ENCODE data around the gene CDH13.

Gene CDH13

GRCh38 chr16:83390759-83391158, 764.0 kb downstream of the CDH13 start:
- TF ChIP-seq ZFP3 (CRISPR knock-in tag; IDR thresholded peaks at IDR 0.05), result no peak
- TF ChIP-seq ESRRG (CRISPR knock-in tag; IDR thresholded peaks at IDR 0.05), result no peak
- TF ChIP-seq ZNF8 (CRISPR knock-in tag; IDR thresholded peaks at IDR 0.05), result no peak
- no peak for TF ChIP-seq SNAI2 (CRISPR knock-in tag; IDR thresholded peaks at IDR 0.05)
- TF ChIP-seq RARB (CRISPR knock-in tag; IDR thresholded peaks at IDR 0.05), result no peak
- TF ChIP-seq ZFP30 (CRISPR knock-in tag; IDR thresholded peaks at IDR 0.05), result no peak
- TF ChIP-seq BACH2 (CRISPR knock-in tag; IDR thresholded peaks at IDR 0.05; ENCODE audit: borderline replicate concordance), result no peak
- TF ChIP-seq TCF4 (CRISPR knock-in tag; IDR thresholded peaks at IDR 0.05; ENCODE audit: borderline replicate concordance), result no peak
- TF ChIP-seq TSHZ2 (CRISPR knock-in tag; IDR thresholded peaks at IDR 0.05), result no peak
- TF ChIP-seq ISL1 (CRISPR knock-in tag; IDR thresholded peaks at IDR 0.05), result no peak
- no peak for TF ChIP-seq CREB5 (CRISPR knock-in tag; IDR thresholded peaks at IDR 0.05; ENCODE audit: low read depth)
- TF ChIP-seq CSDC2 (CRISPR knock-in tag; IDR thresholded peaks at IDR 0.05), result no peak
- no peak for TF ChIP-seq POU6F1 (CRISPR knock-in tag; IDR thresholded peaks at IDR 0.05; ENCODE audit: borderline replicate concordance, low read depth)
- no peak for TF ChIP-seq TOX (CRISPR knock-in tag; IDR thresholded peaks at IDR 0.05; ENCODE audit: borderline replicate concordance)
- TF ChIP-seq ARNTL (CRISPR knock-in tag; IDR thresholded peaks at IDR 0.05; ENCODE audit: borderline replicate concordance, low read depth), result no peak
- no peak for TF ChIP-seq ZNF565 (CRISPR knock-in tag; conservative IDR thresholded peaks at IDR 0.05; ENCODE audit: low read depth)
- no peak for TF ChIP-seq PPARA (CRISPR knock-in tag; IDR thresholded peaks at IDR 0.05; ENCODE audit: borderline replicate concordance)
- peak; percentile 85 for ATAC-seq

GRCh38 chr16:83392743-83393142, 766.0 kb downstream of the CDH13 start:
- peak; percentile 13; the same call in 2 of the 3 replicates for ATAC-seq
- no peak for TF ChIP-seq ZFP30 (CRISPR knock-in tag; IDR thresholded peaks at IDR 0.05)
- TF ChIP-seq POU6F1 (CRISPR knock-in tag; IDR thresholded peaks at IDR 0.05; ENCODE audit: borderline replicate concordance, low read depth), result no peak
- no peak for TF ChIP-seq SNAI2 (CRISPR knock-in tag; IDR thresholded peaks at IDR 0.05)
- no peak for TF ChIP-seq ZC3H10 (CRISPR knock-in tag; IDR thresholded peaks at IDR 0.05)
- TF ChIP-seq PPARA (CRISPR knock-in tag; IDR thresholded peaks at IDR 0.05; ENCODE audit: borderline replicate concordance), result no peak
- no peak for TF ChIP-seq PATZ1 (CRISPR knock-in tag; IDR thresholded peaks at IDR 0.05; ENCODE audit: borderline replicate concordance)
- no peak for TF ChIP-seq OSR1 (CRISPR knock-in tag; IDR thresholded peaks at IDR 0.05)
- TF ChIP-seq BACH2 (CRISPR knock-in tag; IDR thresholded peaks at IDR 0.05; ENCODE audit: borderline replicate concordance), result no peak
- TF ChIP-seq ARNTL (CRISPR knock-in tag; IDR thresholded peaks at IDR 0.05; ENCODE audit: borderline replicate concordance, low read depth), result no peak
- TF ChIP-seq GLIS3 (CRISPR knock-in tag; IDR thresholded peaks at IDR 0.05), result no peak
- TF ChIP-seq ESRRG (CRISPR knock-in tag; IDR thresholded peaks at IDR 0.05), result no peak
- no peak for TF ChIP-seq TSHZ2 (CRISPR knock-in tag; IDR thresholded peaks at IDR 0.05)
- no peak for TF ChIP-seq TOX (CRISPR knock-in tag; IDR thresholded peaks at IDR 0.05; ENCODE audit: borderline replicate concordance)
- TF ChIP-seq RARB (CRISPR knock-in tag; IDR thresholded peaks at IDR 0.05), result no peak
- TF ChIP-seq CSRNP3 (CRISPR knock-in tag; IDR thresholded peaks at IDR 0.05), result no peak
- TF ChIP-seq ZFP3 (CRISPR knock-in tag; IDR thresholded peaks at IDR 0.05), result no peak
- TF ChIP-seq ZNF565 (CRISPR knock-in tag; conservative IDR thresholded peaks at IDR 0.05; ENCODE audit: low read depth), result no peak
- no peak for TF ChIP-seq TCF4 (CRISPR knock-in tag; IDR thresholded peaks at IDR 0.05; ENCODE audit: borderline replicate concordance)
- no peak for TF ChIP-seq ZNF8 (CRISPR knock-in tag; IDR thresholded peaks at IDR 0.05)
- TF ChIP-seq CSDC2 (CRISPR knock-in tag; IDR thresholded peaks at IDR 0.05), result no peak

All from SK-N-SH treated with all-trans-retinoic acid at 6 μM for 48 hours (cell line).